Colonic mucosa (tissue), 4 donors: ENCODE results near the gene ITGB7. TPM values are rescaled to one million over a fixed set of nuclear protein-coding genes. Genes with fewer than 3 reads are reported as not detected.

Experiments used
- DNase-seq: peaks from one replicate; pipeline ENCODE4 v3.0.0-alpha.2; 2020
- H3K27ac ChIP-seq: fragments of 200-600 bp; one replicate; pipeline ENCODE4 v1.8.0; 2021
- H3K27me3 ChIP-seq: fragments of 200-600 bp; one replicate; pipeline ENCODE4 v1.8.0; 2021
- H3K36me3 ChIP-seq: fragments of 200-600 bp; one replicate; pipeline ENCODE4 v1.8.0; 2021
- H3K4me1 ChIP-seq: fragments of 200-600 bp; one replicate; pipeline ENCODE4 v1.8.0; 2021; ENCODE audit warnings: mild to moderate bottlenecking
- H3K4me3 ChIP-seq: fragments of 200-600 bp; one replicate; pipeline ENCODE4 v1.8.0; 2021
- H3K9ac ChIP-seq, 2 donors: one replicate each; pipeline ENCODE4 v1.7.0; 2013; ENCODE audit warnings: control low read depth in 2 of 2, low read depth in 2 of 2, low read length in 2 of 2
- H3K9me3 ChIP-seq: fragments of 200-600 bp; one replicate; pipeline ENCODE4 v1.8.0; 2021
- CTCF ChIP-seq: fragments of 200-600 bp; IDR thresholded peaks from one replicate; pipeline ENCODE4 v1.8.0; 2022; ENCODE audit warnings: antibody characterized with exemption, mild to moderate bottlenecking
- intact Hi-C: fragments of 100-400 bp; cut with DNase I; formaldehyde crosslinking; loops from one replicate; pipeline ENCODE4 v1.14.1; 2022
- total RNA-seq, 2 donors: library from RNA; stranded (reverse); fragmentation: NEBNext Ultra II Directional in 1 of 2; extraction: Animal tissue kit (Norgen Biotek cat#: 25700) in 1 of 2; gene quantifications; one replicate each; pipeline ENCODE4 v1.2.1, GENCODE V29; 2021
- donor health status: healthy.
- donor health status: DM: no; HTN: no; CAD: no.
- donor health status: DM: no; HTN: no; CAD: no.

ITGB7 gene
- total RNA-seq, 2 donors from 2014 or later = 5.3 to 8.8 TPM

GRCh38 chr12:53151039-53151438, 56.0 kb downstream of the ITGB7 start:
- no peak for TF ChIP-seq CTCF
- Histone ChIP-seq H3K9me3 (no peaks in the 10 kb centered on the region), H3K27me3 (no peaks in the 10 kb centered on the region), H3K27ac (no peak overlapping the region), H3K9ac (no peak overlapping the region), H3K36me3 (no peaks in the 10 kb centered on the region), H3K4me3 (no peak overlapping the region), H3K4me1 (no peaks in the 10 kb centered on the region)
- DNase-seq = no peak
- intact Hi-C loops = no loop called here

- Histone ChIP-seq H3K4me3 (no peak overlapping the region), H3K27me3 (no peaks in the 10 kb centered on the region), H3K36me3 (no peaks in the 10 kb centered on the region), H3K27ac (no peak overlapping the region), H3K9ac (no peak overlapping the region), H3K9me3 (no peaks in the 10 kb centered on the region), H3K4me1 (no peaks in the 10 kb centered on the region)
- TF ChIP-seq CTCF = no peak
- no peak for DNase-seq
- intact Hi-C loops = no loop called here
Observed at GRCh38 chr12:53147653-53148052, 59.4 kb downstream of the ITGB7 start.

GRCh38 chr12:53147181-53147580, 59.9 kb downstream of the ITGB7 start:
- H3K27me3 ChIP-seq = no peaks in the 10 kb centered on the region
- no peaks in the 10 kb centered on the region for H3K4me1 ChIP-seq
- H3K27ac ChIP-seq = no peak overlapping the region
- intact Hi-C loops = no loop called here
- no peak overlapping the region for H3K4me3 ChIP-seq
- H3K36me3 ChIP-seq = no peaks in the 10 kb centered on the region
- no peaks in the 10 kb centered on the region for H3K9me3 ChIP-seq
- no peak overlapping the region for H3K9ac ChIP-seq
- DNase-seq = no peak
- no peak for TF ChIP-seq CTCF

GRCh38 chr12:53145383-53146260, 61.4 kb downstream of the ITGB7 start:
- no peak for TF ChIP-seq CTCF
- Histone ChIP-seq H3K36me3 (no peaks in the 10 kb centered on the region), H3K4me1 (no peaks in the 10 kb centered on the region), H3K9ac (no peak overlapping the region), H3K9me3 (no peaks in the 10 kb centered on the region), H3K27ac (no peak overlapping the region), H3K27me3 (no peaks in the 10 kb centered on the region), H3K4me3 (no peak overlapping the region)
- intact Hi-C loops = no loop called here
- no peak for DNase-seq

GRCh38 chr12:53143355-53143754, 63.7 kb downstream of the ITGB7 start:
- intact Hi-C loops = no loop called here
- no peak for TF ChIP-seq CTCF
- no peak for DNase-seq

More at GRCh38 chr12:53143355-53143754, 63.7 kb downstream of the ITGB7 start:
- no peak overlapping the region for H3K4me3 ChIP-seq
- no peak overlapping the region for H3K9ac ChIP-seq
- no peak overlapping the region for H3K27ac ChIP-seq
- H3K4me1 ChIP-seq = no peaks in the 10 kb centered on the region
- no peaks in the 10 kb centered on the region for H3K27me3 ChIP-seq
- no peaks in the 10 kb centered on the region for H3K9me3 ChIP-seq
- no peaks in the 10 kb centered on the region for H3K36me3 ChIP-seq

Other genes starting within 250 kb of the ITGB7 start
- 100 to 1,000 TPM; 398 to 455 TPM for gene EIF4B, start 200.8 kb downstream of the ITGB7 start, total RNA-seq
- gene TNS2, start 157.2 kb downstream of the ITGB7 start, total RNA-seq = 10 to 100 TPM; 26.0 to 27.1 TPM
- 10 to 100 TPM; 32.5 to 35.0 TPM for gene SPRYD3, start 127.9 kb downstream of the ITGB7 start, total RNA-seq
- 10 to 100 TPM in 1 of 2 donors, 1 to 10 TPM in 1; 7.2 to 14.6 TPM for gene IGFBP6, start 109.6 kb downstream of the ITGB7 start, total RNA-seq
- gene SOAT2, start 103.8 kb downstream of the ITGB7 start, total RNA-seq = under 1 TPM in 1 of 2 donors, not detected in 1; 0.12 TPM
- 10 to 100 TPM; 27.5 to 32.3 TPM for gene ZNF740, start 26.5 kb downstream of the ITGB7 start, total RNA-seq
- 10 to 100 TPM in 1 of 2 donors, 1 to 10 TPM in 1; 9.1 to 20.4 TPM for gene CSAD, start 26.3 kb downstream of the ITGB7 start, total RNA-seq
- gene RARG, start 25.0 kb upstream of the ITGB7 start, total RNA-seq = 10 to 100 TPM; 11.4 to 21.5 TPM
- gene ESPL1, start 61.0 kb upstream of the ITGB7 start, total RNA-seq = 10 to 100 TPM in 1 of 2 donors, 1 to 10 TPM in 1; 9.6 to 34.6 TPM
- 100 to 1,000 TPM; 247 to 305 TPM for gene PFDN5, start 88.3 kb upstream of the ITGB7 start, total RNA-seq
- gene MYG1, start 92.4 kb upstream of the ITGB7 start, total RNA-seq = 10 to 100 TPM; 37.4 to 60.6 TPM
- 10 to 100 TPM; 36.4 to 61.4 TPM for gene AAAS, start 114.4 kb upstream of the ITGB7 start, total RNA-seq
- not detected for gene SP7, start 129.1 kb upstream of the ITGB7 start, total RNA-seq
- gene SP1, start 172.9 kb upstream of the ITGB7 start, total RNA-seq = 10 to 100 TPM; 83.6 to 96.8 TPM
- under 1 TPM in 1 of 2 donors, not detected in 1; 0.17 TPM for gene AMHR2, start 216.6 kb upstream of the ITGB7 start, total RNA-seq
- gene PRR13, start 234.5 kb upstream of the ITGB7 start, total RNA-seq = 100 to 1,000 TPM; 331 to 504 TPM
- 100 to 1,000 TPM; 579 to 596 TPM for gene PCBP2, start 244.9 kb upstream of the ITGB7 start, total RNA-seq